ENCODE data around the gene DCST1. TPM values are rescaled to one million over a fixed set of nuclear protein-coding genes. Genes with fewer than 3 reads are reported as not detected.
"Not testable (repeated sequence)": the region's sequence is repeated elsewhere in the genome, so short reads cannot be mapped to it uniquely, and the experiment has no call there.

Gene DCST1, protein sequence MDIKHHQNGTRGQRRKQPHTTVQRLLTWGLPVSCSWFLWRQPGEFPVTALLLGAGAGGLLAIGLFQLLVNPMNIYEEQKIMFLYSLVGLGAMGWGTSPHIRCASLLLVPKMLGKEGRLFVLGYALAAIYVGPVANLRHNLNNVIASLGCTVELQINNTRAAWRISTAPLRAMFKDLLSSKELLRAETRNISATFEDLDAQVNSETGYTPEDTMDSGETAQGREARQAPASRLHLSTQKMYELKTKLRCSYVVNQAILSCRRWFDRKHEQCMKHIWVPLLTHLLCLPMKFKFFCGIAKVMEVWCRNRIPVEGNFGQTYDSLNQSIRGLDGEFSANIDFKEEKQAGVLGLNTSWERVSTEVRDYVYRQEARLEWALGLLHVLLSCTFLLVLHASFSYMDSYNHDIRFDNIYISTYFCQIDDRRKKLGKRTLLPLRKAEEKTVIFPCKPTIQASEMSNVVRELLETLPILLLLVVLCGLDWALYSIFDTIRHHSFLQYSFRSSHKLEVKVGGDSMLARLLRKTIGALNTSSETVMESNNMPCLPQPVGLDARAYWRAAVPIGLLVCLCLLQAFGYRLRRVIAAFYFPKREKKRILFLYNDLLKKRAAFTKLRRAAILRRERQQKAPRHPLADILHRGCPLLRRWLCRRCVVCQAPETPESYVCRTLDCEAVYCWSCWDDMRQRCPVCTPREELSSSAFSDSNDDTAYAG
- not detected in 2 replicates for total RNA-seq

DNA sequence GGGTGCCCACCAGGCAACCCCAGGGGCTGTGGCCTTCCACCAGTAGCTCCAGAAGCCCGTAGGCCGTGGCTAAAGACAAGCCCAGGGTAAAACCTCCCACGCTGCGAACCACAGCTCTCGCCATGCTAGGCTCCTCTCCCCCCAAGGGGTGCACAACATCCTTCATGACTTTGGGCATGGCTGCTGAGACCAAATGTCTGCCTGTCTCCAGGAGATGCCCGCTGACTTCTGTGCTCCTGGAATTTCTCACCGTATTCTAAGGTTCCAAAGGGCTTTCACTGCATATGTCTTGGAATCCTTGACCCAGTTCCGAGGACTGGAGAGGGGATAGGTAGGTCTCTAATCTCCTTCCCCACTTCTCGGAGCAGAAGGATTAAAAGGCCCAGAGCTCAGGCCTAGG is at the start of gene DCST1, which contains the start of gene DCST2:
Gene DCST1, plus strand, starts transcription at position 301 of the 400 bp plus-strand sequence. CDS start 213 bp downstream, outside the sequence.
Gene DCST2, minus strand, starts transcription at position 258 of the 400 bp plus-strand sequence. Its CDS starts 80 bp downstream, at position 178.
- Mint-ChIP-seq H3K4me1 (ENCODE audit: low read depth) (no peaks in the 10 kb centered on the region), H3K4me3 (no peak within 1 kb of the TSS), H3K9me3 (no peaks in the 10 kb centered on the region), H3K36me3 (ENCODE audit: low read depth) (no peaks in the 10 kb centered on the region), H3K27me3 (ENCODE audit: insufficient read depth) (peaks cover 14% of the 10 kb centered on the region), H3K27ac (no peak within 1 kb of the TSS)
- no peak for DNase-seq (ENCODE audit: low spot score)
- intact Hi-C loops (cut with micrococcal nuclease): no loop called here

DNA sequence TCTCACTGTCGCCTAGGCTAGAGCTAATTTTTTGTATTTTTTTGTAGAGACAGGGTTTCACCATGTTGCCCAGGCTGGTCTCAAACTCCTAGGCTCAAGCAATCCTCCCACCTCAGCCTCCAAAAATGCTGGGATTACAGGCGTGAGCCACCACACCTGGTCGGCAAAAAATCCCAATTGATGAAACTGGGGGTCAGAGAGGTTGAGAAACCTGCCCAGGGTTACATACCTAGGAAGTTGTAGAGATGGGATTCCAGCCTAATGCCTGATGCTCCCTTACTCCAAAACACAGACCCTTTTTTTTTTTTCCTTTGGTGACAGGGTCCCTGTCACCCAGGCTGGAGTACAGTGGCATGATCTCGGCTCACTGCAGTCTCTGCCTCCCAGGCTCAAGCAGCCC is 46.9 kb upstream of the DCST1 start:
- H3K27me3 Mint-ChIP-seq (ENCODE audit: insufficient read depth); H3K4me3 Mint-ChIP-seq; H3K27ac Mint-ChIP-seq; H3K9me3 Mint-ChIP-seq; intact Hi-C loops (cut with micrococcal nuclease); DNase-seq (ENCODE audit: low spot score): not testable (repeated sequence)
- peaks cover 15% of the 10 kb centered on the region for H3K36me3 Mint-ChIP-seq (ENCODE audit: low read depth)
- H3K4me1 Mint-ChIP-seq (ENCODE audit: low read depth): peaks cover 18% of the 10 kb centered on the region

DNA sequence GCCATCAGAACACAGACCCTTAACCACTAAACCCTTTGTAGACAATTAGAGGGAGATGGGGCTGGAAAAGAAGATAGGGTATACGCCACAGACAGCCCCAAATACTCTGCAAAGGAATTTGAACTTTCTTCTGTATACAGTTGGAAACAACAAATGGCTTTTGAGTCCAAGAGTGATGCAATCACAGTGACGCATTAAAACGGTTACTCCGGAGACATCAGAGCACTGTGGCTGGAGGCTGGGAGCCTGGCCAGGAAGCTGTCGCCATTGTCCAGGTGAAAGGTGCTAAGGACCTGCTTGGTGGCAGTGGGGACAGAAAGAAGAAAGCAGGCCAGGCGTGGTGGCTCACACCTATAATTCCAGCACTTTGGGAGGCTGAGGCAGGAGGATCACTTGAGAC is 46.3 kb upstream of the DCST1 start:
- Mint-ChIP-seq H3K27ac (no peak overlapping the region), H3K27me3 (ENCODE audit: insufficient read depth) (no peaks in the 10 kb centered on the region), H3K36me3 (ENCODE audit: low read depth) (peaks cover 16% of the 10 kb centered on the region), H3K4me1 (ENCODE audit: low read depth) (peaks cover 18% of the 10 kb centered on the region), H3K9me3 (no peaks in the 10 kb centered on the region), H3K4me3 (no peak overlapping the region)
- intact Hi-C loops (cut with micrococcal nuclease): no loop called here
- DNase-seq (ENCODE audit: low spot score): no peak

DNA sequence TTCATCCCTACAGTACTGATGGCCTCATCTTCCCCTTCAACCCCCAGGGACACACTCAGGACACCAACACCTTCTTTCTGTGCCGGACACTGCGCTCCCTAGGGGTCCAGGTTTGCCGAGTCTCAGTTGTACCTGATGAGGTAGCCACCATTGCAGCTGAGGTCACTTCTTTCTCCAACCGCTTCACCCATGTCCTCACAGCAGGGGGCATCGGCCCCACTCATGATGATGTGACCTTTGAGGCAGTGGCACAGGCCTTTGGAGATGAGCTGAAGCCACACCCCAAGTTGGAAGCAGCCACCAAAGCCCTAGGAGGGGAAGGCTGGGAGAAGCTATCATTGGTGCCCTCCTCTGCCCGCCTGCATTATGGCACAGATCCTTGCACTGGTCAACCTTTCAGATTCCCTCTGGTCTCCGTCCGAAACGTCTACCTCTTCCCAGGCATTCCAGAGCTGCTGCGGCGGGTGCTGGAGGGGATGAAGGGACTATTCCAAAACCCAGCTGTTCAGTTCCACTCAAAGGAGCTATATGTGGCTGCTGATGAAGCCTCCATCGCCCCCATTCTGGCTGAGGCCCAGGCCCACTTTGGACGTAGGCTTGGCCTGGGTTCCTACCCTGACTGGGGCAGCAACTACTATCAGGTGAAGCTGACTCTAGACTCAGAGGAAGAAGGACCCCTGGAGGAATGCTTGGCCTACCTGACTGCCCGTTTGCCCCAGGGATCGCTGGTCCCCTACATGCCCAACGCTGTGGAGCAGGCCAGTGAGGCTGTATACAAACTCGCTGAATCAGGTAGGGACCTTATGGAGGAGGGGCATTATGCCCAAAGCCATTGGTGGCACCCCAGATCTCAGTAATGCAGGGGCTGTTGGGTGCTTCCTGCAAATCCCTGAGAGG is 45.3 kb upstream of the DCST1 start:
- peaks cover 18% of the 10 kb centered on the region for H3K4me1 Mint-ChIP-seq (ENCODE audit: low read depth)
- H3K27ac Mint-ChIP-seq: no peak overlapping the region
- no peaks in the 10 kb centered on the region for H3K9me3 Mint-ChIP-seq
- intact Hi-C loops (cut with micrococcal nuclease): no loop called here
- H3K27me3 Mint-ChIP-seq (ENCODE audit: insufficient read depth): no peaks in the 10 kb centered on the region
- peaks cover 21% of the 10 kb centered on the region for H3K36me3 Mint-ChIP-seq (ENCODE audit: low read depth)
- DNase-seq (ENCODE audit: low spot score): no peak
- no peak overlapping the region for H3K4me3 Mint-ChIP-seq

DNA sequence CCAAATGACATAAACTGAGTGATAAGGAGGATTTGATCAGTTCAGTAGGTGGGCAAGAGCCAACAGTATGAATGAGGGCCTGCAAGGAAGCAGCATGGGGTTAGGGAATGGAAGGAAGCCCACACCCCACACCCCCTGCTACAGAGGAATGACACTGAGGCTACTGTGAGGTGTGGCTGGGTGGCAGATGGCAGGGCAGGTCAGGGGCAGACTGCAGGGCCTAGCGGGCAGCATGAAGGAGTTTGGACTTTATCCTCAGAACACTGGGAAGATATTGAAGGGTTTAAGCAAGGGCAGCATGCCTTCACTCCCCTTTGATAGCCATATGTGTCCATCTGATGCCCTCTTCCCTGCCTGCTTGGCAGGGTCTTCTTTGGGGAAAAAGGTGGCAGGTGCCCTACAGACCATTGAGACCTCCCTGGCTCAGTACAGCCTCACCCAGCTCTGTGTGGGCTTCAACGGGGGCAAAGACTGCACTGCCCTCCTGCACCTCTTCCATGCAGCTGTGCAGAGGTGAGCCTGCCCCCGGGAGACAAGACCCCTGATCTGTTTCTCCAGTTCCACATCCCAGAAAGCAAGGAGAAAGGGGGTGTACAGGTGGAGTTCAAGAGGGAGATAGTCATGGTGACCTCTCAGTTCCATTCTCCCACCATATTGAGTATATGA is 44.3 kb upstream of the DCST1 start:
- no peaks in the 10 kb centered on the region for H3K9me3 Mint-ChIP-seq
- H3K36me3 Mint-ChIP-seq (ENCODE audit: low read depth): peaks cover 17% of the 10 kb centered on the region
- peaks cover 19% of the 10 kb centered on the region for H3K4me1 Mint-ChIP-seq (ENCODE audit: low read depth)
- DNase-seq (ENCODE audit: low spot score): no peak
- no peaks in the 10 kb centered on the region for H3K27me3 Mint-ChIP-seq (ENCODE audit: insufficient read depth)
- H3K27ac Mint-ChIP-seq: peak overlapping the region; percentile 54
- intact Hi-C loops (cut with micrococcal nuclease): no loop called here
- no peak overlapping the region for H3K4me3 Mint-ChIP-seq

DNA sequence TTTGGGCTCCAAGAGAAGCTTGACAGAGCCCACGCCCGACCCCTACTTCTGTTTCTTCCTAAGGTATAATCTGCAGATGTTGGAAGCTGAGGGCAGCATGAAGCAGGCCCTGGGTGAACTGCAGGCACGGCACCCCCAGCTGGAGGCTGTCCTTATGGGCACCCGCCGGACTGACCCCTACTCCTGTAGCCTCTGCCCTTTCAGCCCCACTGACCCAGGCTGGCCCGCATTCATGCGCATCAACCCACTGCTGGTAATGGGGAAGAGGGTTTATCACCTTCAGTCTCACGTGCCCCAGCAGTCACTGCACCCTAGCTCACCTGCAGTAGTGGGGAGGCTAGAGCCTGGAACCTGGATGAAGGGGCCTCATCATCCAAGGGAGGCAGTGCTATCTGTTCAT is 43.3 kb upstream of the DCST1 start:
- H3K4me1 Mint-ChIP-seq (ENCODE audit: low read depth): peaks cover 27% of the 10 kb centered on the region
- peaks cover 17% of the 10 kb centered on the region for H3K36me3 Mint-ChIP-seq (ENCODE audit: low read depth)
- no peak overlapping the region for H3K4me3 Mint-ChIP-seq
- H3K9me3 Mint-ChIP-seq: no peaks in the 10 kb centered on the region
- H3K27ac Mint-ChIP-seq: no peak overlapping the region
- no peak for DNase-seq (ENCODE audit: low spot score)
- intact Hi-C loops (cut with micrococcal nuclease): no loop called here
- H3K27me3 Mint-ChIP-seq (ENCODE audit: insufficient read depth): no peaks in the 10 kb centered on the region

DNA sequence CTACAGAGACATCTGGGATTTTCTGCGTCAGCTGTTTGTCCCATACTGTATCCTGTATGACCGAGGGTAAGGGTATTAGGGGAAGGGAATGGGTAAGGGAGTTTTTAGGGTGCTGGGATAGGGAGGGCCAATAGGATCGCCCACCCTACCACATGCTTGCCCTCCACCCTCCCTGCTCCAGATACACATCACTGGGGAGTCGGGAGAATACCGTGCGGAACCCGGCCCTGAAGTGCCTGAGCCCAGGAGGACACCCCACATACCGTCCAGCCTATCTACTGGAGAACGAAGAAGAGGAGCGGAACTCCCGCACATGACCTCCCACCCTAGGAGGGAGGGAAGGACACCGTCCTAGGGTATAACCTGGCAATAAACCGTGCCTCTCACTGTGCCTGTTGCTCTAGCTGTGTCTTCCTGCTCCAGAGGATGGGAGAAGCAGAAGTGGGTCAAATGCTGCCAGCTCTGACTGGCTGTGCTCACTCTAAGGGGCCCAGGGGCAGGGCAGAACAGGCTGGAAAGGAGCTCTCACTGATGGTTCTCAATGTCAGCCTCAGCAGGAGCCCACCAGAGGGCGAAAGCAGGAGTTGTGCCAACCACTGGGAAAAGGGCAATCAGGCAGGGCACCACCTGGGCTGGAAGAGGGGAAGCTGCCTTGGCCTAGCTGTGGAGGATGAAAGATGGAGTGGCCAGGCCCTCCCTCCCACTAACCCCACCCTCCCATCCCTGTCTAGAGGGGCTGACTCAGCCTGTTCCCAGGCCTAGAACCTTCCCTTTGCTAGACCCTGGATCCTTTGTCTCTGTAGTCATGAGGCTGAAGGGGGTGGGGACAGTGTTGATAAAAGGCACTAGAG is 40.7 kb upstream of the DCST1 start:
- Mint-ChIP-seq H3K4me3 (no peak overlapping the region), H3K27ac (peak overlapping the region; percentile 23), H3K27me3 (ENCODE audit: insufficient read depth) (no peaks in the 10 kb centered on the region), H3K9me3 (no peaks in the 10 kb centered on the region), H3K4me1 (ENCODE audit: low read depth) (peaks cover 37% of the 10 kb centered on the region), H3K36me3 (ENCODE audit: low read depth) (peaks cover 18% of the 10 kb centered on the region)
- intact Hi-C loops (cut with micrococcal nuclease): no loop called here
- DNase-seq (ENCODE audit: low spot score): no peak

DNA sequence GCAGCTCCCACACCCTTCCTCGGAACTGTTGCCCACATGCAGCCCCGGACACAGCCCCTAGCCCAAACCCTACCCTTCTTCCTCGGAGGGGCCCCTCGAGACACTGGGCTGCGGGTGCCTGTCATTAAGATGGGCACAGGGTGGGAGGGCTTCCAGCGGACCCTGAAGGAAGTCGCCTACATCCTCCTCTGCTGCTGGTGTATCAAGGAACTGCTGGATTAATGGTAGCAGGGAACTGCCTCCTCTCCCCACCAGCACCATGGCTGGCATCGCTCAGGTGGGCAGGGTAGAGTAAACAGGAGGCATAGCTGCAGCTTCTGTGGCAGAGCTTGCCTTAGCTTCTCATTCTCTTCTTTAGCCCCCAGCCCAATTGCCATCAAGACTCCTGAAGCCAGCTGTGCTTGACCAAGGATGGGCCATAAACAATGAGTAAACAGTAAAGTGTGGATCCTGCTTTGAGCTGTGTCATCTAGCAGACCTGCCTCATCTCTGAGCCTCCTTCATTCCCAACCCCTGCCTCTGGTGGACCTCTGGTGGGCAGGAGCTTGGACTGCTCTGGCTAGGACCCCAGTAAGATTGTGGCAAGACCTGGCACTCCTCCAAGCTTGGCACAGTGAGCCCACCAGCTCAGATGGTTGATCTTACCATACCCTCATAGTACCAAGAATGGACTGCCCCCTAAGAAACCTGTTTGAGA is 39.9 kb upstream of the DCST1 start, which contains the start of gene LENEP:
Gene LENEP, plus strand, starts transcription at position 15 of the 697 bp plus-strand sequence. Its CDS starts 22 bp downstream, at position 37.
- Mint-ChIP-seq H3K4me1 (ENCODE audit: low read depth) (peaks cover 41% of the 10 kb centered on the region), H3K9me3 (no peaks in the 10 kb centered on the region), H3K36me3 (ENCODE audit: low read depth) (peaks cover 16% of the 10 kb centered on the region), H3K27ac (peak within 1 kb of the TSS; percentile 61), H3K27me3 (ENCODE audit: insufficient read depth) (no peaks in the 10 kb centered on the region), H3K4me3 (no peak within 1 kb of the TSS)
- DNase-seq (ENCODE audit: low spot score): no peak
- intact Hi-C loops (cut with micrococcal nuclease): no loop called here

DNA sequence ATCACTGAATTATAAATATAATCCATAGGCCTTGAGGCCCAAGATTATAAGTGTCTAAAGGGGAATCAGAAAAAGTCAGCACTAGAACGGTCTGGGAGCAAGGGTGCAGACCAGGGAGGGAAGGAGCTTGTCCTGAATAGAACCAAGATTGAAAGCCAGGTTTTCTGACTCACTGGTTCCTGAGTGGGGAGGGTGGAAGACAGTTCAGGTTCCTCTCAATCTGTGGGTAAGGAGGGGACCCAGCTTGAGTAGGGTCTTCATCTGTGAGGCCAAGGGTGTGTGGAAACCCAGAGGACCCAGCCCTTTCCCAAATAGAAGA is 39.4 kb upstream of the DCST1 start:
- intact Hi-C loops (cut with micrococcal nuclease): no loop called here
- Mint-ChIP-seq H3K27me3 (ENCODE audit: insufficient read depth) (no peaks in the 10 kb centered on the region), H3K9me3 (no peaks in the 10 kb centered on the region), H3K4me1 (ENCODE audit: low read depth) (peaks cover 42% of the 10 kb centered on the region), H3K4me3 (no peak overlapping the region), H3K27ac (no peak overlapping the region), H3K36me3 (ENCODE audit: low read depth) (peaks cover 11% of the 10 kb centered on the region)
- no peak for DNase-seq (ENCODE audit: low spot score)

DNA sequence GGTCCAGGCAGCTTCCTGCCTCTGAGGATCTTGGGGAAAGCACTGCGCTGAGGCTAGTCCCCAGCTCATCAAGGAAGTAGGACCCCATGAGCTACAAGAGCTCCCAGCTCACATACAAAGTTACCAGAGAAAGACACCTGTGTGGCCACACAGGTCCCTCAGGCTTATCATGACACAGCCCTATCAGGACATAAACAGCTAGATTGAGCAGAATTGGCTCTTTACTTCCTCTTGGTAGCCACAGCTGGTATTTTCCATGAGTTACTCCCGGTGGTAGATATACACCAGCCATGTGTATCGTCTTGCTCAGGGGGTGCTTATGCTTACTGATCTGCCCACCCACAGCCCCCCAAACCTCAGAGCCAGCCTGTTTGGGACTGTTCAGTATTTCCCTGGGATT is 39.0 kb upstream of the DCST1 start:
- intact Hi-C loops (cut with micrococcal nuclease): no loop called here
- H3K4me3 Mint-ChIP-seq: no peak overlapping the region
- H3K4me1 Mint-ChIP-seq (ENCODE audit: low read depth): peaks cover 39% of the 10 kb centered on the region
- peak overlapping the region; percentile 38 for H3K27ac Mint-ChIP-seq
- peaks cover 9% of the 10 kb centered on the region for H3K36me3 Mint-ChIP-seq (ENCODE audit: low read depth)
- no peaks in the 10 kb centered on the region for H3K27me3 Mint-ChIP-seq (ENCODE audit: insufficient read depth)
- H3K9me3 Mint-ChIP-seq: no peaks in the 10 kb centered on the region
- no peak for DNase-seq (ENCODE audit: low spot score)

DNA sequence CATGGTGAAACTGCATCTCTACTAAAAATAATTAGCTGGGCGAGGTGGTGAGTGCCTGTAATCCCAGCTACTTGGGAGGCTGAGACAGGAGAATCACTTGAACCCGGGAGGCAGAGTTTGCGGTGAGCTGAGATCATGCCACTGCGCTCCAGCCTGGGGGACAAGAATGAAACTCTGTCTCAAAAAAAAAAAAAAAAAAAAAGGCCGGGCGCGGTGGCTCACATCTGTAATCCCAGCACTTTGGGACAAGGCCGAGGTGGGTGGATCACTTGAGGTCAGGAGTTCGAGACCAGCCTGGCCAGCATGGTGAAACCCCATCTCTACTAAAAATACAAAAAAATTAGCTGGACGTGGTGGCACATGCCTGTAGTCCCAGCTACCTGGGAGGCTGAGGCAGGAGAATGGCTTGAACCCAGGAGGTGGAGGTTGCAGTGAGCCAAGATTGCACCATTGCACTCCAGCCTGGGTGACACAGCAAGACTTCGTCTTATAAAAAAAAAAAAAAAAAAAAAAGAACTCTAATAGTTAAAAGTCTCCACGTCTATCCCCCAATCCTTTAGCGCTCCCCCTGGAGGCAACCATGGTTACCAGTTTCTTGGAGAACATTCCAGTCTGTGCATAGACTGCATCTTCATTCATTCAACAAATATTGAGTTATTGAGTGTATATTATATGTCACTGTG is 38.2 kb upstream of the DCST1 start:
- not testable (repeated sequence) for H3K9me3 Mint-ChIP-seq; H3K36me3 Mint-ChIP-seq (ENCODE audit: low read depth); DNase-seq (ENCODE audit: low spot score); H3K27me3 Mint-ChIP-seq (ENCODE audit: insufficient read depth); H3K27ac Mint-ChIP-seq; H3K4me3 Mint-ChIP-seq
- intact Hi-C loops (cut with micrococcal nuclease): loop anchor here (5.0 kb wide), 1 partner anchor 513 kb away; no protein-coding TSS in a partner anchor
- H3K4me1 Mint-ChIP-seq (ENCODE audit: low read depth): peaks cover 42% of the 10 kb centered on the region
